Erythroblast (primary cell): Measurements from ENCODE around the gene MAB21L1.

ENCODE experiments used
- GATA1 ChIP-seq: IDR thresholded peaks from 2 replicates; pipeline ENCODE4 v1.6.1; 2011; ENCODE audit warnings: low read depth, mild to moderate bottlenecking, control low read depth, low read length, moderate library complexity
- POLR2A ChIP-seq: IDR thresholded peaks from 2 replicates; pipeline ENCODE4 v1.6.1; 2011; ENCODE audit warnings: mild to moderate bottlenecking, low read length

GRCh38 chr13:35499676-35500075 is 23.2 kb upstream of the MAB21L1 start:
- no peak for TF ChIP-seq POLR2A
- TF ChIP-seq GATA1 = no peak
